Activated CD4-positive, alpha-beta T cell treated with anti-CD3 and anti-CD28 coated beads, Interleukin-2, amount 10 ng/mL, durations not matched to agents 7 days and 5 days (primary cell): ENCODE results near the gene DUSP15. TPM values are rescaled to one million over a fixed set of nuclear protein-coding genes. Genes with fewer than 3 reads are reported as not detected.

Experiments used
- CTCF ChIA-PET: fragments of 350-600 bp; sonication (Branson Sonifier 250); formaldehyde crosslinking; loops from one replicate; lab custom pipeline; 2021; ENCODE audit warnings: antibody characterized with exemption; lab: Charles Lee
- POLR2A ChIA-PET: fragments of 350-600 bp; sonication (Branson Sonifier 250); formaldehyde crosslinking; loops from one replicate; lab custom pipeline; 2021; ENCODE audit warnings: antibody characterized with exemption; lab: Charles Lee
- DNase-seq: peaks from one replicate; pipeline ENCODE4 v3.0.0-alpha.2; 2020
- H3K27ac Mint-ChIP-seq: one replicate; pipeline ENCODE4 v1.8.0; 2021; ENCODE audit warnings: mild to moderate bottlenecking, moderate library complexity, mixed read lengths
- H3K27me3 Mint-ChIP-seq: one replicate; pipeline ENCODE4 v1.8.0; 2021; ENCODE audit warnings: mixed read lengths
- H3K36me3 Mint-ChIP-seq: one replicate; pipeline ENCODE4 v1.8.0; 2021; ENCODE audit warnings: low read depth, mixed read lengths
- H3K4me1 Mint-ChIP-seq: one replicate; pipeline ENCODE4 v1.8.0; 2021; ENCODE audit warnings: mixed read lengths
- H3K4me3 Mint-ChIP-seq: one replicate; pipeline ENCODE4 v1.8.0; 2021; ENCODE audit warnings: mild to moderate bottlenecking, moderate library complexity, mixed read lengths
- H3K9me3 Mint-ChIP-seq: one replicate; pipeline ENCODE4 v1.8.0; 2021; ENCODE audit warnings: mixed read lengths
- total RNA-seq, 2 experiments: library from RNA; stranded (reverse); gene quantifications; one replicate each; pipeline ENCODE4 v1.2.3, GENCODE V29; 2021

The DUSP15 gene
- total RNA-seq, 2 experiments from 2014 or later: not detected

DNA sequence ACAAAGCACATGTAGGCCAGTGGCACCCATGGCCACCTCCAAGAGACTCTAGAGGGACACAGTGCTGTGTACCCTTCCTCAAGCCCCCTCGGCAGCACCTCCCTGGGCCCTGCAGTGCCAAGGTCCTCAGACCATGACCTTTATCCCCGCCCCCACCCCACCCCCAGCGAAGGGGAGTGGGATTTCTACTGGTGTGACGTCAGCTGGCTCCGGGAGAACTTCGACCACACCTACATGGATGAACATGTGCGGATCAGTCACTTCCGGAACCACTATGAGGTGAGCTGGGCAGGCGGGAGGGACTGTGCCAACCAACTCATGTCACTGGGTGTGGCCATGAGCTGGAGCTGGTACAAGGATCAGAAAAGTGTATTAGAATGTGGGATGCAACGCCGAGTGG, 38.1 kb upstream of the DUSP15 start:
- POLR2A ChIA-PET: no interaction called here
- CTCF ChIA-PET: interaction anchor here (0.6 kb wide), 1 partner anchor 11 kb away, joined by 3 read pairs; no protein-coding TSS in a partner anchor
- no peak for DNase-seq
- Mint-ChIP-seq H3K9me3 (no peaks in the 10 kb centered on the region), H3K4me1 (no peaks in the 10 kb centered on the region), H3K36me3 (no peaks in the 10 kb centered on the region), H3K27ac (no peak overlapping the region), H3K27me3 (peaks cover 4% of the 10 kb centered on the region), H3K4me3 (no peak overlapping the region)

DNA sequence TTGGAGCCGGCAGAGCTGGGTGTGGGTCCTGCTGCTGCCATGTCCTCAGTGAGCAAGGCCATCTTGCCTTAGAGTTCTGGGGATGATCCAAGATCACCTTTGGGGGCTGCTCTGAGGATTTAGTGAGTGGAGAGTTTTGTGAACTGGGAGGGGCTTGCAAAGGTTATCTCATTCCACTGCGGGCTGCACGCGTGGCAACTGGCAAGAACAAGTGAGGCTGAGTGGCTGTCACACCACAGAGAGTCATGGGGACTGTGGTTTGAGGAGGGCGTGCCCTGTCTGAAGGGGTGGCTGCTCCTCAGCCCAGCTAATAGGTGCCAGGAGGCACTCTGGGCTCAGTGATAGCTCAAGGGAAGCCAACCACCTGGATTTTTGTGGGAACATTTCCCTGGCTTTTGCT, 37.7 kb upstream of the DUSP15 start:
- H3K4me3 Mint-ChIP-seq: no peak overlapping the region
- CTCF ChIA-PET: no interaction called here

DNA sequence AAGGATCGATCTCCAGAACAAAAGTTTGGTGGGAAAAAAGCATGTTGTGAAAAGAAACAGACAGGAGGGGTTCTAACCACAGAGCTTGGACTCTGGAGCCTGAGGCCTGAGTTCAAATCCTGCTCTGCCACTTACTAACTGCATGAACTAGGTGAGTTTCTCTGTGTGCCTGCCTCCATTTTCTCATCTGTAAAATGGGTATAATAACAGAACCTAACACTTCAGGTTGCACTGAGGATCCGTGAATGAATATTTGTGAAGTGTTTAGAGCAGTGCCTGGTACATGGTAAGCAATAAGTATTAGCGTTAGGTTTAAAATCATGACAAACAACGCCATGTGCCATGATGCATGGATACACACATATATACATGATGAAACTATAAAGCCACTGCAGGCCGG, 36.7 kb upstream of the DUSP15 start:
- Mint-ChIP-seq H3K9me3 (no peaks in the 10 kb centered on the region), H3K4me1 (no peaks in the 10 kb centered on the region), H3K36me3 (no peaks in the 10 kb centered on the region), H3K4me3 (no peak overlapping the region), H3K27me3 (peaks cover 6% of the 10 kb centered on the region), H3K27ac (no peak overlapping the region)
- ChIA-PET CTCF (no interaction called here), POLR2A (no interaction called here)
- no peak for DNase-seq

More for the DNA sequence above, 37.7 kb upstream of the DUSP15 start:
- no peak for DNase-seq
- POLR2A ChIA-PET: no interaction called here
- Mint-ChIP-seq H3K27ac (no peak overlapping the region), H3K27me3 (peaks cover 6% of the 10 kb centered on the region), H3K4me1 (no peaks in the 10 kb centered on the region), H3K9me3 (no peaks in the 10 kb centered on the region), H3K36me3 (no peaks in the 10 kb centered on the region)

DNA sequence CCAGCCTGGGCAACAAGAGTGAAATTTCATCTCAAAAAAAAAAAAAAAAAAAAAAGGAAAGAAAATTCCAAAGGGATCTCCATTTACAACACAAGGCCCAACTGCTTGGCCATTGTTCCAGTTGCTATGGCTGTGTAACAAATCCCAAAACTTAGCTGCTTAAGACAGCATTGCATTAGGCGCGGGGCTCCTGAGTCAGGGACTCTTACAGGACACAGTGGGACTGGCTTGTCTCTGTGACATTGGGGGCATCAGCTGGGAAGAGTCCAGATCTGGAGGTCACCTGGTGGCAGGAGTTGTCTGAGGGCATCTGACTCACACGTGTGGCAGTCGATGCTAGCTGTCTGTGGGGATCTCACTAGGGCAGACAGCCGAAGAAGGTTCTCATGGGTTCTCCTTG, 35.7 kb upstream of the DUSP15 start:
- POLR2A ChIA-PET: no interaction called here
- H3K27me3 Mint-ChIP-seq: peaks cover 6% of the 10 kb centered on the region
- no peak overlapping the region for H3K27ac Mint-ChIP-seq
- no peaks in the 10 kb centered on the region for H3K9me3 Mint-ChIP-seq
- CTCF ChIA-PET: interaction anchor here (0.6 to 0.7 kb wide), 2 partner anchors 136 to 187 kb away, joined by 3 read pairs; no protein-coding TSS in a partner anchor
- H3K36me3 Mint-ChIP-seq: no peaks in the 10 kb centered on the region
- no peaks in the 10 kb centered on the region for H3K4me1 Mint-ChIP-seq
- no peak for DNase-seq
- H3K4me3 Mint-ChIP-seq: no peak overlapping the region

- no peaks in the 10 kb centered on the region for H3K4me1 Mint-ChIP-seq
- DNase-seq: no peak
- POLR2A ChIA-PET: no interaction called here
- H3K27ac Mint-ChIP-seq: no peak overlapping the region
- peaks cover 6% of the 10 kb centered on the region for H3K27me3 Mint-ChIP-seq
- H3K9me3 Mint-ChIP-seq: no peaks in the 10 kb centered on the region
- CTCF ChIA-PET: no interaction called here
- H3K36me3 Mint-ChIP-seq: no peaks in the 10 kb centered on the region
- H3K4me3 Mint-ChIP-seq: no peak overlapping the region
Measured at GRCh38 chr20:31903627-31904386, 33.5 kb upstream of the DUSP15 start.

- no peaks in the 10 kb centered on the region for H3K9me3 Mint-ChIP-seq
- no peak for DNase-seq
- H3K4me3 Mint-ChIP-seq: no peak overlapping the region
- POLR2A ChIA-PET: no interaction called here
- H3K36me3 Mint-ChIP-seq: no peaks in the 10 kb centered on the region
- no peaks in the 10 kb centered on the region for H3K4me1 Mint-ChIP-seq
- H3K27ac Mint-ChIP-seq: no peak overlapping the region
- CTCF ChIA-PET: no interaction called here
- H3K27me3 Mint-ChIP-seq: peaks cover 13% of the 10 kb centered on the region
Measured at GRCh38 chr20:31901615-31902014, 31.3 kb upstream of the DUSP15 start.

DNA sequence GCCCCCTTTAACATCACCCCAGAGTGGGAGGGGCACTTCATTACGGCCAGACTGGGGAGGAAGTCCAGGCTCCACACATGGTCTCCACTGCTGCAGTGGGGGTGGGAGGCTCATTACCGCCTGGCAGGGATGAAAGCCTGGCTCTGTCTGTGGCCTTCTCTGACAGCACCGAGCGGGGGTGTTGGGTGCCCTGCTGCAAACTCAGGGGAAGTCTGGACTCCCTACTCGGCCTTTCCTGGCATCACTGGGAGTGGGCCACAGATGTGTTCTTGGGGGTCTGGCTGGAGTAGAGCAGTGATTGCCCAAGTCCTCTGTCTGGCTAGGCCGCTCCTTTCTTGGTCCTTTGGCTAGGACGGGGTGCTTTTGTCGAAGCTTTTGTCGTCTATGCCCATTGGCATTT, 27.2 kb upstream of the DUSP15 start:
- ChIA-PET POLR2A (no interaction called here), CTCF (no interaction called here)
- Mint-ChIP-seq H3K27me3 (peaks cover 9% of the 10 kb centered on the region), H3K4me1 (no peaks in the 10 kb centered on the region), H3K36me3 (no peaks in the 10 kb centered on the region), H3K27ac (no peak overlapping the region), H3K9me3 (no peaks in the 10 kb centered on the region), H3K4me3 (no peak overlapping the region)
- DNase-seq: no peak

DNA sequence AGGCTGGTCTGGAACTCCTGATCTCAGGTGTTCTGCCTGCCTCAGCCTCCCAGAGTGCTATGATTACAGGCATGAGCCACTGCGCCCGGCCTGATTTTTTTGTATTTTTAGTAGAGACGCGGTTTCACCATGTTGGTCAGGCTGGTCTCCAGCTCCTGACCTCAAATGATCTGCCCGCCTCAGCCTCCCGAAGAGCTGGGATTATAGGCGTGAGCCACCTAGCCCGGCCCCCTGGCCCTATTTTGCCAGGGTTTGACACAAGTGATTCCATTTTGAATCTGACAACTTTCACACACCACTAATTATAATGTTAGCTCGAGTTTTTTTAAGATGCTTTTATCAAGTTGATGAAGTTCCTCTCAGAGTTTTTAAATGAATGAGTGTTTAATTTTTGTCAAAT, 25.7 kb upstream of the DUSP15 start:
- Mint-ChIP-seq H3K27ac (no peak overlapping the region), H3K27me3 (peaks cover 11% of the 10 kb centered on the region), H3K36me3 (no peaks in the 10 kb centered on the region), H3K4me3 (no peak overlapping the region), H3K4me1 (no peaks in the 10 kb centered on the region), H3K9me3 (no peaks in the 10 kb centered on the region)
- POLR2A ChIA-PET: no interaction called here
- DNase-seq: no peak
- CTCF ChIA-PET: interaction anchor here (1.2 to 1.3 kb wide), 2 partner anchors 23 to 73 kb away, joined by 3 read pairs; no protein-coding TSS in a partner anchor

- CTCF ChIA-PET: interaction anchor here (1.3 kb wide), 1 partner anchor 72 kb away, joined by 3 read pairs; no protein-coding TSS in a partner anchor
- Mint-ChIP-seq H3K36me3 (no peaks in the 10 kb centered on the region), H3K27ac (no peak overlapping the region), H3K27me3 (peaks cover 11% of the 10 kb centered on the region), H3K9me3 (no peaks in the 10 kb centered on the region), H3K4me1 (no peaks in the 10 kb centered on the region), H3K4me3 (no peak overlapping the region)
- peak; percentile 24 for DNase-seq
- POLR2A ChIA-PET: no interaction called here
Measured at GRCh38 chr20:31894980-31895675, 24.8 kb upstream of the DUSP15 start.

- Mint-ChIP-seq H3K4me1 (no peaks in the 10 kb centered on the region), H3K36me3 (no peaks in the 10 kb centered on the region), H3K9me3 (no peaks in the 10 kb centered on the region), H3K4me3 (no peak overlapping the region), H3K27me3 (peaks cover 7% of the 10 kb centered on the region), H3K27ac (no peak overlapping the region)
- DNase-seq: no peak
- CTCF ChIA-PET: interaction anchor here (1.0 kb wide), 1 partner anchor 53 kb away, joined by 3 read pairs; no protein-coding TSS in a partner anchor
- POLR2A ChIA-PET: no interaction called here
Measured at GRCh38 chr20:31890646-31891045, 20.3 kb upstream of the DUSP15 start.

DNA sequence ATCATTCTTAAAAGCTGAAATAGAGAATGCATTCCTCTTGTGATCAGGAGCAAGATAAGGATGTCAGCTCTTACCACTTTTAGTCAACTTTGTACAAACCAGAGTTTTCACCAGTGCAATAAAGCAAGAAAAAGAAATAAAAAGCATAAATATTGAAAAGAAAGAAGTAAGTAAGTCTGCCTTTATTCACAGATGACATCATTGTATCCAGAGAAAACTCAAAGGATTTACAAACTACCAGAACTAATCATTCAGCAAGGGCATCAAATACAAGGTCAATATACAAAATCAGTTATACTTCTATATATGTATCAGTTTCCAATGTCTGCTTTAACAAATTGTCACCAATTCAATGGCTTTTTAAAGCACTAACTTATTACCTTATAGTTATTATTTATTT, 13.5 kb upstream of the DUSP15 start:
- peaks cover 3% of the 10 kb centered on the region for H3K36me3 Mint-ChIP-seq

DNA sequence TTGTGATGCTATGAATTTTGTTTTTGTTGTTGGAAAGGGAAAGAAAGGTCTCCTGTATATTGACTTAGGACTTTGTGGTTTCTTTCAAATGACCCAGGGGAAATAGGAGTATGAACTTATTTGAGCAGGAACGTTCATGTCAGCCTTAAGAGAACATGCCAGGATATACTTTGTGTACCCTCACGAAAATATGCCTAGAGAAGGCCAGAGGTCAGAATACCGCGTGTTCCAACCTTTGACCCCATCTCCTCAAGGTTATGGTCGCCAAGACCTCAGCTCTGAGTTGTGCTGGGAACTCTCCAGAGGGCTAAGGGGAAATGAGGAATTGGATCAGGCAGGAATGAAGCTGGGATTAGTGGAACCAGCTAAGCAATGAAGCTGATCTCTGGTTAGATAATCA, 11.6 kb upstream of the DUSP15 start:
- Mint-ChIP-seq H3K27ac (no peak overlapping the region), H3K4me1 (peaks cover 17% of the 10 kb centered on the region), H3K27me3 (peaks cover 32% of the 10 kb centered on the region), H3K9me3 (no peaks in the 10 kb centered on the region), H3K4me3 (no peak overlapping the region), H3K36me3 (peaks cover 3% of the 10 kb centered on the region)
- no peak for DNase-seq
- POLR2A ChIA-PET: no interaction called here
- CTCF ChIA-PET: interaction anchor here (1.1 to 2.9 kb wide), 2 partner anchors 30 to 70 kb away, joined by 3 to 9 read pairs; partner anchors contain the start of gene PDRG1

More for the DNA sequence above, 13.5 kb upstream of the DUSP15 start:
- Mint-ChIP-seq H3K9me3 (no peaks in the 10 kb centered on the region), H3K4me3 (no peak overlapping the region), H3K4me1 (peaks cover 17% of the 10 kb centered on the region), H3K27ac (no peak overlapping the region), H3K27me3 (peaks cover 21% of the 10 kb centered on the region)
- ChIA-PET POLR2A (no interaction called here), CTCF (interaction anchor here (2.9 kb wide), 1 partner anchor 32 kb away, joined by 9 read pairs; no protein-coding TSS in a partner anchor)
- DNase-seq: no peak
